Left ventricle myocardium superior (tissue), 1 donor: ENCODE measurements around the gene KCTD16. TPM values are rescaled to one million over a fixed set of nuclear protein-coding genes. Genes with fewer than 3 reads are reported as not detected.

Experiments
- ATAC-seq: fragments of 200-7000 bp; cut with Tn5 transposase; one replicate; pipeline ENCODE4 v1.9.1; 2020; ENCODE audit warnings: mild to moderate bottlenecking, moderate library complexity
- DNase-seq: peaks from one replicate; pipeline ENCODE4 v3.0.0-alpha.2; 2020
- intact Hi-C: fragments of 100-400 bp; cut with micrococcal nuclease; formaldehyde crosslinking; loops from one replicate; pipeline ENCODE4 v1.11.0; 2022
- long read RNA-seq: library from polyadenylated mRNA; unstranded; transcript quantifications from one replicate; pipeline ENCODE4 v2.0.0, GENCODE V29; 2021
- total RNA-seq: library from RNA; stranded (reverse); fragmentation: NEBNext Ultra II Directional; extraction: Animal tissue kit (Norgen Biotek cat#: 25700); gene quantifications from one replicate; pipeline ENCODE4 v1.2.1, GENCODE V29; 2021
- donor health status: DM: no; HTN: yes; CAD: no; lungs with severe emphysema.

Gene KCTD16
- not detected for total RNA-seq
- long read RNA-seq, result 0 reads

GRCh38 chr5:144170276-144171024 lies at the start of gene KCTD16, which contains the start of gene YIPF5:
KCTD16 (plus strand) TSS chr5:144170873.
YIPF5 (minus strand) TSS chr5:144170659; CDS start chr5:144169955, 704 bp downstream.
- DNase-seq (peak; percentile 97), ATAC-seq (peak; percentile 100)
- intact Hi-C loops, result no loop called here

- ATAC-seq (no peak), DNase-seq (no peak)
- intact Hi-C loops, result no loop called here
Measured at GRCh38 chr5:144121577-144121976, 49.1 kb upstream of the KCTD16 start.

DNA sequence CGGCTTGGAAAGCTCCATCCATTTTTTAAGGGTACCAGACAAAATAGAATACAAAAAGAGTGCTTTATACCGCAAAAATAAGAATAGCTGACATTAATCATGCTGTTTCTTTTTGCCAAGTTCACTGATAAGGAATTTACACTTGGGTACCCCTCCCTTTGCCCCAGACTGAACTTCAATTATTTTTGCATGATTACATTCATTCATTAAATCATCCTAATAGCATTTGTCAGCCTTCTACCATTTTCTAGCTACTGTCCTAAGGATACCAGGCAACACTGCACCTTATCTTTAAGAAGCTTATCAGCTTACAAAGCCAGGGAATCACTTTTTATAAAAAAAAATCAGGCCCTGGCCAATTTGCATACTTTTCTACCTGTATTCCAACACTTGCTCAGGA lies 48.6 kb upstream of the KCTD16 start:
- intact Hi-C loops, result no loop called here
- ATAC-seq (no peak), DNase-seq (no peak)

- intact Hi-C loops, result no loop called here
- DNase-seq (no peak), ATAC-seq (no peak)
Measured at GRCh38 chr5:144122641-144123040, 48.0 kb upstream of the KCTD16 start.

- no peak for DNase-seq
- intact Hi-C loops, result no loop called here
- ATAC-seq, result no peak
Measured at GRCh38 chr5:144125163-144125726, 45.4 kb upstream of the KCTD16 start.

DNA sequence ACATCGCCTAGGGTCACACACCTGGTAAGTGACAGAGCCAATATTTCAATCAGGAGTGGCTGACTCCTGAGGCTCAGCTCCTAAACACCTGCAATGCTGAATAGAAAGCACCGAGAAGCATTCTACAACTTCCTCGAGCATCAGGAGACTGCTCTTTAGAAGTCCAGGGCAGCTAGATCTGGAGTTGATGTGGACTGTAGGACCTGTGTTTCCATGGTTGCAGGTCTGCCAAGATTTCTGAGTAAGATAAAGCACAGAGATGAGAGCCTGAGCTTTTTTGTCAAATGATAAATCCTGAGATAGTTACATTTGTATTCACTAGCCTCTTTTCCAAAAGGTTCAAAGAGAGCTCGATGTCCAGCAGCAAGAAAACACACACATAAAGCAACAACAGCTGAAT lies 44.0 kb upstream of the KCTD16 start:
- ATAC-seq (no peak), DNase-seq (no peak)
- intact Hi-C loops, result no loop called here

- DNase-seq, result no peak
- no peak for ATAC-seq
- intact Hi-C loops, result no loop called here
Measured at GRCh38 chr5:144128844-144129243, 41.8 kb upstream of the KCTD16 start.

GRCh38 chr5:144130306-144130705 lies 40.4 kb upstream of the KCTD16 start:
- intact Hi-C loops, result no loop called here
- ATAC-seq, result no peak
- DNase-seq, result no peak

GRCh38 chr5:144131261-144131660 lies 39.4 kb upstream of the KCTD16 start:
- no peak for ATAC-seq
- DNase-seq, result no peak
- intact Hi-C loops, result no loop called here

DNA sequence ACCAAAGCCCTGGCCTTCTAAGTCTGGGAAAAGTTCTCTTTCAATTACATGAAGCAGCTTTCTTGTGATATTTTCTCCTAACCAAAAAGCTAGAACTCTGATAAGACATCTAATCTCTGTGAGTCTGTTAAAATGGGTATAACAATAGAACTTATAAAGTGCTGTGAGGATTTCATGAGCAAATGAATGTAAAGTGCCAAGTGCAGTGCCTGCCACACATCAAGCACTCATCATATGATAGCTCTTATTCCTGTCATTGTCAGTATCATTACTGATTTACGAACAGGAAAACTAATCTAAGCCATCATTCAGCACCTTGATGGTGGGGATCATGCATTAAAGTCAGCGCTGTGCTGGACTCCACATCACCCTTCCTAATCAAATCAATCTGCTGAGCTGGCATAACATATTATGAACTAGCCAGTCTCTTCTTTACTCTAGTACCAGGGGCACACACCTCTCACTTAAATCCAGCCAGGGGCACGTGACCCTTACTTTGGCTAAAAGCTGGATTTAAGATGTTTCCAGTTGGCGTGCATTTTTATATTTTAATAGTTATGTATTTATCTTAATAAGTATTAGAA lies 37.5 kb upstream of the KCTD16 start:
- DNase-seq (no peak), ATAC-seq (no peak)
- intact Hi-C loops, result no loop called here

DNA sequence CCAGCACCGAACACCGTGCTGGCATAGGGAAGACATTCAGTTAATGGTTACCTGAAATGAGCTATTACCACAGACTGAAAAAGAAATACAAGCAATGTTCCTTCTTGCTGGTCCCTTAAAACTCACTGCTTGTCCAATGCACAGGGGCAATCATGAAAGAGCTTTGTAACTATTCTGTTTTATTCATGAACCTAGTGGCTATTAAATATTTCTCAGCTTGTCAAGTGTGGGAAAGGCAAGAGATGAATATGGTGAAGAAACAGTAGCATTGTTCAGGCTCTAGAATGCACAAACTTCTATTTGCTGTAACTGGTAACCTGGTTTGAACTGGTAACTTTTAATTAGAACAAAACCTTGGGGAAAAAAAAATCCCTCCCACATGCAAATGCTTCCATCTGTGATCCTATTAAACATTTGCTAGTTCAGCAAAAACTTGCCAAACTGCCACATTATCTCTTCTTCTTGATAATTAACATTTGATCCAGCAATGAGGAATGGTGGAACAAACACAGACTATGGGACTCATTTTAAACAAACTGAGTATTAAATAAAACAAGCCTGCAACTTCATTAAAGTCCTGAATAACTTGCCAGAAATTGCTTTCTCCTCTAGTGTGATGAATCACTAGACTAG lies 36.4 kb upstream of the KCTD16 start:
- DNase-seq (no peak), ATAC-seq (no peak)
- intact Hi-C loops, result no loop called here

DNA sequence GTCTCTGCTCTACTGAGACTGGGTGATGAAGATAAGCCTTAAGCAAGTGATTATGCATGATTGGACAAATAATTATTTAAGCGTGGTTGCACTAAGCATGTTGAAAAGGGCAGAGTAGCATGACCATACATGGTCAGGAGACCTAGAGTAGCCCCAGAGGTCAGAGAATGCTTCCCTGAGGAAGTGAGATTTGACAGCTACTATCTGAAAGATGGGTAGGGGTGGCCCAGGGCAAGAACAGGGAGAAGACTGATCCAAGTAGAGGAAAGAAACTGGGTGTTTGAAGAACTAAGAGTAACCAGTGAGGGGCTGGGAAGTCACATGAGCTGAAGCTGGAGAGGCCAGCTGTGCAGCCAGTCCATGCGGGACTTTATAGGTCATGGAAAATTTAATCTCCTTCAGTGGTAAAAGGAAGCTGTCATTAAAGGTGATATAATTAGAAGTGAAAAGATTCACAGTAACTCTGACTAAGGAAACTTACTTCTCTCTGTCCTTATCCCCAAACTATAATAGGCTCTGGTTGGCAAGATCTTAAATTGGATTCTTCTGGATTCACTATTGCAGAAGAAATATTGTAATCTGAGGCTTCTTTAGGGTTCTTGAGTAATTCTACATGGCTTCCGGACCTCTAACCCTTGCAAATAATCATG lies 35.4 kb upstream of the KCTD16 start:
- DNase-seq (no peak), ATAC-seq (no peak)
- intact Hi-C loops, result no loop called here

DNA sequence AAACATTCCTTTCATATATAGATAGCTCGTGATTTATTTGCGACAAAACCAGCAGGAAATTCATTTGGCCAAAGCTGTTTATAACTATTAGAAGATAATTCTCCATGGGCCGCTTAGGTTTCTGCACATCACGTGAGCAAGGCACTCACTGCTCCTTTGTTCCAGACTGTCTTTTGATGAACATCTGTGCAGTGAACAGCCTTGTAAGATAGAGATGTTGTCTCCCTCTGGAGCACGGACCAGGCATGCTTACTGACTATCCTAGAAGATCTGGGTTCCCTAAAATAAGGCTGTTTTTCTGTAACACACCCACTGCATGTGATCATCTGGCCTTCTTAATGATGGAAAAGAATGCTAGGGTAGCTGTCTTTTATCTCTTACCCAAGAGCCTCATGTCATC lies 31.1 kb upstream of the KCTD16 start:
- ATAC-seq (peak; percentile 51), DNase-seq (no peak)
- intact Hi-C loops, result no loop called here

GRCh38 chr5:144141585-144141984 lies 29.1 kb upstream of the KCTD16 start:
- ATAC-seq, result no peak
- intact Hi-C loops, result no loop called here
- no peak for DNase-seq

- ATAC-seq (peak; percentile 73), DNase-seq (no peak)
- intact Hi-C loops, result no loop called here
Measured at GRCh38 chr5:144142139-144142823, 28.4 kb upstream of the KCTD16 start.

GRCh38 chr5:144142824-144143162 lies 27.9 kb upstream of the KCTD16 start:
- intact Hi-C loops, result no loop called here
- ATAC-seq, result no peak
- no peak for DNase-seq

- intact Hi-C loops, result no loop called here
- DNase-seq (no peak), ATAC-seq (no peak)
Measured at GRCh38 chr5:144143625-144144024, 27.0 kb upstream of the KCTD16 start.

- ATAC-seq, result peak; percentile 51
- intact Hi-C loops, result no loop called here
- DNase-seq, result no peak
Measured at GRCh38 chr5:144144956-144145751, 25.5 kb upstream of the KCTD16 start.

- ATAC-seq (no peak), DNase-seq (no peak)
- intact Hi-C loops, result no loop called here
Measured at GRCh38 chr5:144151026-144151425, 19.6 kb upstream of the KCTD16 start.
